Measurements from ENCODE around the gene LRRC8D. TPM values are rescaled to one million over a fixed set of nuclear protein-coding genes. Genes with fewer than 3 reads are reported as not detected.

Gene LRRC8D
- total RNA-seq, 1 donor from 2014 or later = 40.0 TPM

DNA sequence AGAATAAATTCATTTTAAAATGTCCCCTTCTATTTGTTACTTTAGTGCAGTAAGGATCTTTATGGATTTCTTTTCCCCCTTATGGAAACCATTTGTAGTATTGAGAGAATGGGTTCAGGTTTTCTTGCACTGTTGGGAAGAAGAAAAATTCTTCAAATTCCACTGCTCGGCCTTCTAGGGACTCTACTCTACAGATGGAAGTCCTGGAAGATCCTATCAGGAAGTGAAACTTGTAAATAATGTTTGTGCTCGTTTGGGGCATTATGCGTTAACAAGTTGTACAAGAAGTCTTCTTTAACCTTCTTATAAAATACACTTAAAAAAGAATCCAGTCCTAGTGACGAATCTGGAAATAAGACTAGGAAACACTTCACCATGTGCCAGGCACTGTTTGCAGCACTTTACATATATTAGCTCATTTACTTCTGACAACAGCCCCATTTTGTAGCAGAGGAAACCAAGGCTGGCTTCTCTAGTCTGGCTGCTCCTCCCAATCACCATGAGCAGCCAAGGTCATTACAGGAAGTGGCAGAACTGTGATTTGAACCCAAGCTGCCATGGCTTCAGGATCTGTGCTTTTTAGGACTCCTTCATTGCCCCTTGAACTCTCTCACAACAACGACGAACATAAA is 11.8 kb downstream of the LRRC8D start:
- intact Hi-C loops (cut with micrococcal nuclease) = no loop called here

DNA sequence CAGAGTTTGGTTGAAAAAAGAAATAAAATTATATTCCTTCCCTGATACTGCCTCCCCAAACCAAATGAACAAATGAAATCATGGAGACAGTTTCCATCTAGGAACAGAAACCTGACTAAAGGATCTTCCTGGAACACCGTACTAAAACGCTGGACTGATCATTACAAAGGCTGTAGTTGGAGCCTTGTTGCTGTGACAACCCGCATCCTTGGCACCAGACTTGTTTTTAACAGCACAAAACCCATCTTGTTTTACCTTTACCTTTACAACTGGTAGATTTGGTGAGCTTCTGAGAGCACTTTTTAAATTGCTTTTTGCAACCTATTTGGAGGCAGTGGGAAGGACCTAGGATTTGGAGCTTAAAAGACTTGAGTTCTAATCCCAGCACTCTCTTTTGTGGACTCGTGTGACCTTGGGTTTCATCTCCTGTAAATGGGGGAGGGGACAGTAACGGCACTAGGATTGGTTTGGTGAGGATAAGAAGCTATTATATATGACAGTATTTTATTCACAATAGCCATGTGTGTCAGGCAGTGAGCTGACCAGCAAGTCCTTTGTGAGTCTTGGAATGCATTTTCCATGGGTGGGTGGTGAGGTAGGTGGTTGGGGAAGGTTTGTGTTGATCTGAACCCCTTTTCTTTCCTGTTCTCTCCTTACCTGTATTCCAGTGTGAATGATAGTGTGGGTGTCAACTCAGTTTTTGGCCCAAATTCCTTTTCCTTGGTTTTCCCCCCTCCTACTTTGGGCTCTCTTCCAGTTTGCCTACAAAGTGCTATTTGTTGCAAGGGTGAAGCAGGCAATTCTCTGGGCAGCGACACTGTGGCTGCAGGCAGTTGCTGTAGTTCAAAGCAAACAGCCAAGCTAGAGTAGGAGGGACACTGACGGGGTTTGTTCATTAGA is 12.6 kb downstream of the LRRC8D start:
- intact Hi-C loops (cut with micrococcal nuclease) = no loop called here

DNA sequence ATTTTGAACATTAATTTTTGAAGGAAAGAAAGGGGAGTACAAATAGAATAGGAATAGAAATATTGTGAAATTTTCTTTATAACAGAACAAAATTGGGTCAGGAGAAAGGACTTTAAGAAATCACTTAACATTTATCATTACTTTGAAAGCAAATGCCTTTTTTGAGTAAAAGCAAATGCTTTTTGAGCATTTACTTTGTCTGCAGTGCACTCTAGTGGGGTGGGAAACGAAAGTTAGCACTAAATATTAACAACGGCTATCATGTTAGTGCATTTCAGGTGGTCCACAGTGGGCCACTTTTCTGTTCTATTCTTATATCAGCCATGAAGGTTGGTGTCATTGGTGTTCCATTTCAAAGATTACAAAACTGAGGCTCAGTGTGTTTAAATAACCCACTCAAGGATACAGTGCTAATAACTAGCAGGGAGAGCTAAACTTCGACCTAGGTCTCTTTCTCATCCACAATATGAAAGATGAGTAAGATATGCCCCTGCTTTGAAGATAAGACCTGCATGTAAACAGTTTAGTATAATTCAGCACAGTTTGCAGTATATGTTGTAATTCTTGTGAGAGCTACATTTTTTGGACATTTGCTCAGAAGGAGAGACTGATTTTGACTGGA is 13.4 kb downstream of the LRRC8D start:
- intact Hi-C loops (cut with micrococcal nuclease) = no loop called here

DNA sequence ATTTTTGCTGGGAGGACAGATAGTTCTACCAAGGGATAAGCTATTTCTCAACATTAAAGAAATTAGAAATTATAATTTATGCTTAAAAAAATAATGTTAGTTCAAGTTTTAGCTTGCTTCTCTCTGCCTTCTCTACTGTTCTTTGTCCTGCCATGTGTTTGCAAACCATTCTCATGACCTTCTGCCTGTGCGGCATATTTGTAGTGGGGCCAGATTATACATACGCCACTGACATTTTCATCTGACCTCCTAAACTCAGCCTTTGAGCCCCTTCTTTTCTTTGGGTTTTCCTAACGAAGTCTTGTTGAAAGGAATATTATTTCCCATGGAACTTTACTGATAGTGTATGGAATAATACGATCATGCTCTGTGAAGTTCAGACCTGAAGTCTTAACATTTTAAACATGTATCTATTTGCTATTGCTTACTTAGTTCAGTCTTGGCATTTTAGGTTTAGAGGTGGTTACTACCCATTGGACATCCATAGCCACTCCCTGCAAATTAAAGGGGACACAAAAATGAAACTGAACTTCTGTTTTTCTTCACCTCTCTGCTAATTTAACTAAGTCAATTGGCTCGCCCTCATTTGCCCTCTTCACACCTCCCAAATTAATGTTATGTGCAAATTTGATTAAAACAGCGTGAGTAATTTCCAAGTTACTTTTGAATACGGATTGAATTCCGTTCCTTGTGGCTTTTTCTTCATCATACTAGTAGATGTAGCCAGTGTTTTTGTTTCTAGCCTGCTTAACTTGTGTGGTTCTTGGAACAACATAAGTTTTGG is 15.6 kb downstream of the LRRC8D start:
- intact Hi-C loops (cut with micrococcal nuclease) = no loop called here

DNA sequence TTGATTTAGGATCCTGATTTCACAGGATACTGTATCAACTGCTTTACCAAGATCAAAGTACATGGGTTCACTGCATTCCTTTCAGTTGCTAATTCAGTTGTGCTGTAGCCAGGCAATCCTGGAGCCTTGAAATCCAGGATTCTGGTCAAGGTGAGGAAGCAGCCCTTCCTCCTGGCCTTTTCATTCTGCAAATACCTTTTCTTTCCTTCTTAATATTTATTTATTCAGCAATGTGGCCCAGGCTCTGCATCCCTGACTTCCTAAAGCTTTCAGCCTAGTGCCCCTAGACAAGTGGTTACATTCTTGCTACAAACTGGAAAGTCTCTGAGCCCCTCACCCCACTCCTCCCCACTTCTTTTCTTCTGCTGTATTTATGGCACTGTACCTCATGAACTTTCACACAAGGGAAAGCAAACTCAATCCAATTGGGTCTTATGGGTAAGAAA is 16.2 kb downstream of the LRRC8D start:
- intact Hi-C loops (cut with micrococcal nuclease) = no loop called here

DNA sequence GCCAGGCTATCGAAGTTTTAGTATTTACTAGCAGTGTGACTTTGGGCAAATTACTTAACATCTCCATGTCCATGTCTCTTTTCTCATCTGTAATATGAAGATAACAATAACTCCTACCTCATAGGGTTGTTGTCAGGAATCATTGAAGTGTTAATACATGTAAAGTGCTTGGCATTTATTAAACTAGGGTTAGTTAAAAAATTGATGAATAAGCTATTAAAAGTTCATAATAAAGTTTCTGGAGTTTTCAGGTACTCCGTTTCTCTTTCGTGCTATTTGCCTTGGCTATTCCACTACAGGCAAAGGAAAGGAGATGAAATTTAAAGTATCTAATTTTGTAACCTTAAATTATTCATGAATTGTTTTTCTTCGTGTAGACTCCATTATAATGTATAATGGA is 16.7 kb downstream of the LRRC8D start:
- intact Hi-C loops (cut with micrococcal nuclease) = no loop called here

DNA sequence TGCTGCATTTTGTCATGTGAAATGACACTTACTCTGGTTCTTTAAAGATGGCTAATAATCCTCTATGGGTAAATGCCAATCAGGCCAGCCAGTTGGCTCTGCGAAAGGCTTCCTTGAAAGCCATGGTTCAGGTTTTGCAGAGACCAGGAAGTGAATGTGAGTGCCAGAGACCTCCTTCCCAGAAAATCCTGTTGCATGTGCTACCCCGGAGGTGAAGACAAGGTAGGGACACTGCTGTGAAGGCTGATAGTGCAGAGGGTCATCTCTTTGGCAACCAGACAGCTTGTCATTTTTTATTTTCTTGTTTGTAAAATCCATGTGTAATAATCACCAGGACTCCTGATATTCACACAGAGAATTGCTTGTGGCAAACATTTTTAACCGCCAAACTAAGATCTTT is 18.7 kb downstream of the LRRC8D start:
- intact Hi-C loops (cut with micrococcal nuclease) = no loop called here

DNA sequence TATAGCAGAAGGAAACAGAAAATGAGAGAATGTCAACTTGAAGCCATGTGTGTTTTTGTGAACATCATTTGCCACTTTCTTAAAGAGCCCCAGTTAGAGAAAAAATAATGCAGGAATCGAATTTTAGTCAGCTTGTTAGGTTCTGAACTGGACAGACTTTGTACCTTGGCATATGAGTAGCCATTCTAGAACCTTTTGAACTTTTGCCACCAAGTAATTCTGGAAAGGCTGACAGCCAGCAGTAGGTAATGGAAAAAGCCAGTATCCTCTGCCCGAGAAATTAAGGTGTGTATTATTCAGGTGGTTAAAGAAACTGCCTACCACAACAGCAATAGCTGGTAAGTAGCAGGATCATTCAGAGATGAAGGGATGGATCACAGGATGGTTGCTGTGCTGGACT is 20.7 kb downstream of the LRRC8D start:
- intact Hi-C loops (cut with micrococcal nuclease) = loop anchor here (5.0 kb wide), 2 partner anchors 39 to 61 kb away; no protein-coding TSS in a partner anchor

DNA sequence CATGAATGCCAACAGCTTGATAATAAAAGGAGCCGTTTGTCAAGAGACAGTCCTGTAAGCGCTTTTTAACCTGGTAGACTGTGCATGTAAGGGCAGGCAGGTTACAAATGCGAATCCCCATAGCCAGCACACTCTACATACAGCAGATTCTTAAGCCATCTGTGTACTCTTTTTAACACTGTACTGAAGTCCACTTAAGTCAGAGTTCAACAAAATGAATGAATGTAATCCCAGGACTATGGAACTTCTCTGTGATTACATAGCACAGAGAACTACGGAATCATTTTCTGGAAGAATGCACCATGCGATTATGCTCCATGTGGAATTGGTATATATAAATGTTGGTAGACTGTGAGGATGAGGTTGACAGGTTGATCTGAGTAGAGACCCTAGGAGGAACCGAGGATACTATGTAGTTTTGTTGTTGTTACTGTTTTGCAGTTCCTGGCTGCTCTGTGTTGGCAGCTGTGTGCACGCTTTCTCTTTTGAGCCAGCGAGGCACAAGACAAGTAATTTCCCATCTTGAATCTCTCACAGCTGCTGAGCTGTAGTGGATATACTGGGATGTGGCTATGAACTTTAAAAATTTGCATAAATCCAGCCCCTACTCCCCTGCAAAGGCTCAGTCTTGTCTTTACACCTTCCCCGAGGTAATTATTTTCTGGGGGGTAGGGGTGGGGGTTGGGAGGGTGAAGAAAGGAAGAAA is 21.9 kb downstream of the LRRC8D start:
- intact Hi-C loops (cut with micrococcal nuclease) = loop anchor here (1.0 to 5.0 kb wide), 7 partner anchors 13 to 209 kb away; partner anchors contain the start of genes LRRC8C, LRRC8D and ZNF326

DNA sequence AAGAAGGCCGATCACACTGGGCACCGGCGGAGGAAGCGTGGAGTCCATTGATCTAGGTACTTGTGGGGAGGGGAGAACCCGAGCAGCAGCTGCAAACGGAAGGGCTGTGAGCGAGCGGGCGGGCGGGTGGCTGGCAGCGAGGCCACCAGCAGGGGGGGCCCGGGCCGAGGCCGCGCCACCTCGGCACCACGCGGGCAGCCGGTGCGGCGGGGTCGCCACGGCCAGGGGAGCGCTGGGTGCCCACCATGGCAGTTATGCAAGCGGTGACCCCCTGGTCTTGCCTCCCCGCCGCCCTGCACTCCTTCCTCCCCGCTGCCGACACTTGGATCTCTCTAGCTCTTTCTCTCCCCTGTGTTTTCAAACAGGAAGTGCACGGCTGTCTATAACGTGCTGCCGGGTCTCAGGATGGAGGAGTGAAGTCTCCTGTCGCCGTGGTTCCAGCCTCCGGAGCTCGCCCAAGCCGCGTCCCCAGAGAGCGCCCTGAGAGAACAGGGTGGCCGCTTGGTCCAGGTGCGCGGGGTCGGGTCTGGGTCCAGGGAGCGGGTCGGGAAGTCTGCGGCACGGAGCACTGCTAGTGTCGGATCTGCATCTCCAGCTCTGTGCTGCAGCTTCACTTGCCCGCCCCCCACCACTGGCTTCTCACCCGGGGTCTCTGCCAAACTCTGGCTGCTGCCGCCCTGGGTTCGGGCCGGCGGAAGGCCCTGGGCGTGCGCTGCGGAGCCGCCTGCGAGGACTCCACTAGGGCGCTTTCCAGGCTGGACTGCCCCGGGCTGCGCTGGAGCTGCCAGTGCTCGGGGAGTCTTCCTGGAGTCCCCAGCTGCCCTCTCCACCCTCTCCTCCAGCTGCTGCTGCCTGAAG is 22.7 kb downstream of the LRRC8D start:
- intact Hi-C loops (cut with micrococcal nuclease) = loop anchor here (1.0 to 5.0 kb wide), 8 partner anchors 12 to 234 kb away; partner anchors contain the start of genes LRRC8C, LRRC8D and ZNF326

DNA sequence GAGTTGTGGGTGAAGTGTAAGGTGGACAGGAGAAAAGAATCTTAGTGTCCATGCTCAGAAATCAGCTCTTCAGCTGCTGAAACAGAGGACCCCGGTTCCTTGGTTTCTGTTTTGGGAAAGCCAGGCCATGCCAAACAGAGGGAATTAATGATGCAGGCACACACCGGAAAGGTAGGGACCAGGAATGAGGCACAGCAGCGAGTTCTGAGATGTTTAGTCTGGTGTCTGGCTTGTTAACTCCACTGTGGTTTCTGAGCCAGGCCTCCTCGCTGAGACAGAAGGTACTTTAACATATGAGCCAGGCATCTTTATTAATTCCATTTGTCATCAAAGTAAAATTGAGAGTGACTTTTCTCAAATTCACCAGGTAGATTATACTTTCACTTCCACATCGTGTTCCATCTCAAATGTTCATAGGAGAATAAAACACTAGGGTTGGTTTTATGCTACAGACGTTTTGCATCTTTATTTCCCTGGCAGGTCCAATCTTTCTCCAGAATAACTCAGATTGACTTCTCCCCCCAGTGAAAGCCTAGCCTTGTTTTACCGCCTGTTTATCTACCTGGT is 23.5 kb downstream of the LRRC8D start:
- intact Hi-C loops (cut with micrococcal nuclease) = loop anchor here (1.0 to 5.0 kb wide), 3 partner anchors 42 to 235 kb away; no protein-coding TSS in a partner anchor

DNA sequence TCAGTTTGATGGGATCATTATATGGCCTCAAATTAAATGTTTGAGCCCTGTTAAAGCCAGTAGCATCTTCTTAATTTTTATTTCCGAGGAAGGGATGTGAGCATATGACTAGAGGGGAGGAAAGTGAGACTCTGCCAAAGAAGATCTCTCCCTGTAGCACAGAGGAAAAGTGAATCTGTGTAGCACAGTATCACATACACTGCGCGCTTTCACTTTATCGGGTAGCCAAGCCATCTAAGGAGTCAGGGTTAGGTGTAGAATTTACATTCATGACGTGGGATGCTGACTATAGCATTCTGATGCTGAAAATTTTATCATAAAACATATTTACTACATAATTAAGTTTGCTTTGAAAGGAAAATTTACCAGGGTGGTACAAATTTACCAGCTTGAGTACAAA is 24.0 kb downstream of the LRRC8D start:
- intact Hi-C loops (cut with micrococcal nuclease) = loop anchor here (1.0 to 5.0 kb wide), 3 partner anchors 43 to 236 kb away; no protein-coding TSS in a partner anchor

DNA sequence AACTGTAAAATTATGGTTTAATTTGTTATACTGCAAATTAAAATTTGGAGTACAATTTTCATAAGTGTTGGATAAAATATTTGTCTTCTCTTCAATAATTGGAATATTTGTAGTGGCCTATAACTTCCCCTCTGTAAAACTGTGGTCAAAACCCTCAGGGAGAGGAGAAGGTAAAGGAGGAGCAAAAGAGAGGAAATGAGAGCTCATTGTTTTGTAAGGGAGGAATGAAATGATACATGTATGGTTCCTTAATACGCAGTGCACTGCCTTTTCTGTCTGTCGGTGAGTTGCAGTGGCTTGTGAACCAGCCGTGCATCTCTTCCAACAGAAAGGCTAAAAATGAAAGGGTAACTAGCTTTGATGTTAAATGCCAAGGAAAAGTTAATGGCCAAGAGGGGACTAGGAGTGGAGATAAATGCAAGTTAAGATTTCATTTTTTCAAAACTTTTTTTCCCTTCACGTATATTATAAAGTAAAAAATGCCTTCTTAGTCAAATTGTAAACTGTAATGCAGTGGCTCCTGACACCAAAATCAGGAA is 26.4 kb downstream of the LRRC8D start:
- intact Hi-C loops (cut with micrococcal nuclease) = no loop called here

DNA sequence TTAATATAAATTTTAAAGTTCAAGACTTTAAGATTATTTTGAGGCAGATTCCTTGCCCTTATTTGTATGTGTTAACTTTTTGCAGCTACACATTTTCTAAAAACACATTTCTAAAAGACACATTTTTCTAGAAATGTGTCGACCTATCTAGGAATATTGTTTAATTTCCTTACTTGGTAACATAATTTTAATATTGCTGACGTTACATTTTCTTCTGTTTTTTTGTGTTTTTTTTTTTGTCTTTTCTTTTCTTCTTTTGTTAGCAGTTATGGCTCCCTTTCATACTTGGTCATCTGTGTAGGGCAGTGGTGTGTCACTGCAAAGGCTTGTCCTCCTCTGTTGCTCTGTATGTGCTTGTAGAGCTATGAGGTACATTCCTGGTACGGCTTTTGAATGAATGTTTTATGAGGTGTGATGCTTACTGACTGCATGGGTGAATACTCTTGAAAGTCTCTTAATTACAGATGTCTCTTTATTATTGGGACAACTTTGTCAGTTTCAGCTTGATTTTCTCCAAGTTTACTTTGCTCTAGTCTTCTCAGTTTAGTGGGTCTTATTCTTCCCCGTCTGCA is 30.1 kb downstream of the LRRC8D start:
- intact Hi-C loops (cut with micrococcal nuclease) = no loop called here

DNA sequence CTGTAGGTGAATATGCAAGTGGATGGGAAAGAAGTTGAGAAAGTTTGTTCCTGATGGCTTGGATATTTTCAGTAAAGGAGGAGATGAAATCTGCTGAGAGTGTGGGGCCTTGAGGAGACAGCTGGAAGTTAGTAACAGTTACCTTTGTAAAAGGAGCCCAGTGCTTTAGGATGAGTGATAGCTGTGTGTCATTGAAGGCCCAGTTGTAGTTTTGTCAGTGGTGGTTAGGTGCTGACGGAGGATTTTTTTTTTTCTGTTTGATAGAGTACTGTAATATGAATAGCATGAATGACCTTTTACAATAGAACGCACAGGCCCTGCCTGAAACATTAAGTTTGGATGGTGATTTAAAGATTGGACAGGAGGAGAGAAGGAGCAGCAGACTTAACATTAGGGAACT is 33.3 kb downstream of the LRRC8D start:
- intact Hi-C loops (cut with micrococcal nuclease) = loop anchor here (2.0 kb wide), 1 partner anchor 49 kb away; no protein-coding TSS in a partner anchor

DNA sequence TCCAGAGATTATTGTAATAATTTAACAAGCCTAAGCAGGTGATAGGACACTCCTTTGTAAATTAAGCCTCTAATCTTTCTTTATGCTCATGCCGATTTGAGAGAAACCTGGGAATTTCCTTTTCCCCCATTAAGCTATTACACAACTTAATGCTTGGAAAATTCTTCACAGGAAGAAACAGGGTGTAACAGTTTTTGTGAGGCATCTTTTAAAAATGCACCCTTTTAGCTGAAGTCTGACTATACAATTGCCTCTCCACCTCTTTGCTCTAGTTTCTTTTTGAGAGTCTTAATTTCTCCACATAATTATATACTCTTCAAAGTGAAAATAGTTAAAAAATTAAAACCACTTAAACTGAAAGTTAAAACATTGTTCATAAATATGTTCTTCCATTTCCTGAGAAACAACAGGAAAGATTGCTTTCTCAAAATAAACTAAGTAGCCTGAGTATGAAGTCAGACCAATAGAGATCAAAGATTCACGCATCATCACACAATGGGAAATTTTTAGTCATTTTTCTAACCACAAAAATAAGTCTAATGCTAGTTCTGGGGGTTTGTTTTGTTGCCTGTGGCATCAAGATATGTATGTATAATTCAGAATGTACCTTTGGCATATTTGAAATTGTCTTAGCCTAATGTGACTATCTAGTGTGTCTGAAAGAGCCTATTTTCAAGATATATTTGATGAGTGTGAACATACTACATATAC is 34.7 kb downstream of the LRRC8D start:
- intact Hi-C loops (cut with micrococcal nuclease) = loop anchor here (1.0 to 2.0 kb wide), 2 partner anchors 12 to 51 kb away; no protein-coding TSS in a partner anchor

DNA sequence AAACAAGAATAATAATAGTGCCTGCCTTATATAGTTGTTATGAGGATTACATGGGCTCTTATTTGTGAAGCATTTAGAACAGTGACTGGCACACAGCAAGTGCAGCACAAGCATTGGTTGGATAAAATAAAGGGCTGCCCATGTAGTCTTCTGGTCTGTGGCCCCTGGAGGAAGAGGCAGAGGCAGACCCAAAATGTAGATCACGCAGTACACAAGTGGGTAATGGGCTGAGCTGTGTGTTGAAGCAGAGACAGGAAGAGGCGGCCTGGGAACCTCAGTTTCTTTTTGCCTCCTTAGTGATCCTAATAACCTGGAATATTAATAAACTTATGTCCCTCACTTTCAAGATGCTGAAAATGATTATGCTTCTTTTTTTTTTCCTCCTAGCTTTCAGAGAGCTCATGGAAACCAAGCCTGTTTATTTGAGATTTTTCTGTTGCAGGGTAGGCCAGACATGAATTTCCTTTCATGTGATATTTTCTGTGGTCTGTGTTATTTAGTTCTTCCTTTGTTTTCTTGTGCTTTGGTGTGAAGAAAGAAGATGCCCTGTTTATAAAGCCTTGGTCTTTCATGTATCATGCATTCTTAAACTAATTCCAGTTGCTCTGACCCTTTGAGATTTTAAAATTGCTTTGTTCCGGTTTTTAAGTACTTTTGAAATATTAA is 42.5 kb downstream of the LRRC8D start:
- intact Hi-C loops (cut with micrococcal nuclease) = no loop called here
